Common myeloid progenitor, CD34-positive (primary cell): ENCODE results near the gene SIT1.

Source experiments
- CTCF ChIA-PET: fragments of 350-600 bp; sonication (Branson Sonifier 250); formaldehyde crosslinking; loops from one replicate; lab custom pipeline; 2021; ENCODE audit warnings: antibody characterized with exemption; lab: Charles Lee
- POLR2A ChIA-PET: fragments of 350-600 bp; sonication (Branson Sonifier 250); formaldehyde crosslinking; loops from one replicate; lab custom pipeline; 2021; ENCODE audit warnings: antibody characterized with exemption; lab: Charles Lee
- DNase-seq, 3 donors: peaks; one replicate each; pipeline versions ENCODE4 v3.0.0 to v3.0.0-alpha.2; 2013
- H3K27ac ChIP-seq, 2 experiments: 1 replicate in 1 of 2; 2 replicates in 1 of 2; pipeline ENCODE4 v1.7.0; 2013; ENCODE audit warnings: inconsistent platforms in 2 of 2, low read length in 2 of 2, mild to moderate bottlenecking in 2 of 2, low read depth in 1 of 2, moderate library complexity in 1 of 2; ENCODE audit not compliant: severe bottlenecking in 2 of 2, insufficient read depth in 1 of 2, poor library complexity in 1 of 2
- H3K27me3 ChIP-seq, 5 experiments: replicated peaks in 2 of 5; 1 replicate in 3 of 5; 2 replicates in 2 of 5; pipeline versions ENCODE4 v1.6.1 to v1.7.0; 2013; ENCODE audit warnings: low read length in 4 of 5, mild to moderate bottlenecking in 2 of 5, moderate library complexity in 2 of 5, inconsistent platforms in 1 of 5; ENCODE audit not compliant: insufficient read depth in 5 of 5, control insufficient read depth in 4 of 5
- H3K36me3 ChIP-seq, 4 experiments: 1 replicate in 2 of 4; 2 replicates in 2 of 4; pipeline versions ENCODE4 v1.6.1 to v1.7.0; 2013; ENCODE audit warnings: low read length in 3 of 4, control low read depth in 1 of 4, mild to moderate bottlenecking in 1 of 4; ENCODE audit not compliant: control insufficient read depth in 4 of 4, insufficient read depth in 4 of 4
- H3K4me1 ChIP-seq, 4 experiments: 1 replicate in 3 of 4; 2 replicates in 1 of 4; pipeline versions ENCODE4 v1.6.1 to v1.7.1; 2013; ENCODE audit warnings: low read length in 3 of 4, mild to moderate bottlenecking in 3 of 4, control low read depth in 1 of 4, inconsistent platforms in 1 of 4, moderate library complexity in 1 of 4; ENCODE audit not compliant: control insufficient read depth in 4 of 4, insufficient read depth in 4 of 4; ENCODE audit errors: control extremely low read depth in 1 of 4
- H3K4me3 ChIP-seq, 7 experiments: 1 replicate in 4 of 7; 2 replicates in 3 of 7; pipeline versions ENCODE4 v1.5.1 to v1.7.0; 2013; ENCODE audit warnings: mild to moderate bottlenecking in 7 of 7, low read length in 6 of 7, moderate library complexity in 6 of 7, inconsistent platforms in 2 of 7, low read depth in 2 of 7, control low read depth in 1 of 7; ENCODE audit not compliant: insufficient read depth in 4 of 7, control insufficient read depth in 1 of 7; ENCODE audit errors: extremely low read depth in 1 of 7
- H3K9me3 ChIP-seq, 5 experiments: 1 replicate in 4 of 5; 2 replicates in 1 of 5; pipeline versions ENCODE4 v1.6.1 to v1.7.1; 2013; ENCODE audit warnings: low read length in 4 of 5, mild to moderate bottlenecking in 2 of 5, inconsistent platforms in 1 of 5, low read depth in 1 of 5, moderate library complexity in 1 of 5; ENCODE audit not compliant: control insufficient read depth in 4 of 5, insufficient read depth in 2 of 5; ENCODE audit errors: control extremely low read depth in 1 of 5
- WGBS: methylation state at CpG from one replicate; pipeline ENCODE4 v1.1.5; 2013; ENCODE audit not compliant: insufficient coverage; 5-methylcytosine and 5-hydroxymethylcytosine counted together

The SIT1 gene

GRCh38 chr9:35679091-35679490, 28.4 kb upstream of the SIT1 start:
- no peak for DNase-seq
- H3K27ac ChIP-seq = no peak overlapping the region
- peaks cover 0 to 12% (median 8%) of the 10 kb centered on the region in 4 experiments for H3K4me1 ChIP-seq
- peaks cover 0 to 2% (median 0%) of the 10 kb centered on the region in 5 experiments for H3K27me3 ChIP-seq
- H3K4me3 ChIP-seq = no peak overlapping the region
- peaks cover 0 to 18% (median 3%) of the 10 kb centered on the region in 4 experiments for H3K36me3 ChIP-seq
- CTCF ChIA-PET = interaction anchor here (1.5 to 2.8 kb wide), 3 partner anchors 12 to 21 kb away, joined by 3 to 18 read pairs (median 4); partner anchors contain the start of gene CCDC107
- WGBS = 100% methylated on average over 3 of the region's 5 CpGs
- no peaks in the 10 kb centered on the region for H3K9me3 ChIP-seq
- POLR2A ChIA-PET = no interaction called here

- DNase-seq = peak; percentile 37 to 46 (median 46)
- H3K4me1 ChIP-seq = peaks cover 0 to 12% (median 8%) of the 10 kb centered on the region in 4 experiments
- H3K27me3 ChIP-seq = peaks cover 0 to 4% (median 0%) of the 10 kb centered on the region in 5 experiments
- H3K27ac ChIP-seq = no peak overlapping the region
- peak overlapping the region; percentile 15 to 81 (median 47) for H3K4me3 ChIP-seq
- ChIA-PET CTCF (interaction anchor here (0.9 to 4.7 kb wide), 12 partner anchors 10 to 64 kb away, joined by 3 to 27 read pairs (median 4); partner anchors contain the start of genes ARHGEF39, SIT1 and TLN1), POLR2A (interaction anchor here (0.6 to 0.8 kb wide), 2 partner anchors 18 to 19 kb away, joined by 3 read pairs; partner anchors contain the start of genes CCDC107 and RMRP)
- 9% methylated on average over 38 of the region's 51 CpGs for WGBS
- H3K36me3 ChIP-seq = no peaks in the 10 kb centered on the region
- no peaks in the 10 kb centered on the region for H3K9me3 ChIP-seq
These were observed 25.1 kb upstream of the SIT1 start for GRCh38 chr9:35675732-35676392.

GRCh38 chr9:35675204-35675603, 24.5 kb upstream of the SIT1 start:
- no peaks in the 10 kb centered on the region for H3K36me3 ChIP-seq
- CTCF ChIA-PET = interaction anchor here (0.7 to 4.7 kb wide), 15 partner anchors 10 to 115 kb away, joined by 3 to 27 read pairs (median 3); partner anchors contain the start of genes ARHGEF39, SIT1 and TLN1
- peak overlapping the region in 6 of 7 experiments; percentile 13 to 81 (median 56) for H3K4me3 ChIP-seq
- no peak overlapping the region for H3K27ac ChIP-seq
- POLR2A ChIA-PET = interaction anchor here (0.5 to 1.2 kb wide), 3 partner anchors 15 to 26 kb away, joined by 3 read pairs; partner anchors contain the start of genes CCDC107 and RMRP
- H3K27me3 ChIP-seq = peaks cover 0 to 4% (median 0%) of the 10 kb centered on the region in 5 experiments
- no peak for DNase-seq
- WGBS = 52% methylated on average over 13 of the region's 13 CpGs
- H3K4me1 ChIP-seq = peaks cover 0 to 12% (median 8%) of the 10 kb centered on the region in 4 experiments
- no peaks in the 10 kb centered on the region for H3K9me3 ChIP-seq

- ChIA-PET POLR2A (no interaction called here), CTCF (interaction anchor here (0.7 to 4.7 kb wide), 6 partner anchors 11 to 47 kb away, joined by 3 to 27 read pairs (median 4); no protein-coding TSS in a partner anchor)
- H3K27me3 ChIP-seq = peaks cover 0 to 4% (median 0%) of the 10 kb centered on the region in 5 experiments
- no peaks in the 10 kb centered on the region for H3K36me3 ChIP-seq
- H3K4me1 ChIP-seq = peaks cover 0 to 12% (median 8%) of the 10 kb centered on the region in 4 experiments
- H3K27ac ChIP-seq = no peak overlapping the region
- no peak for DNase-seq
- no peak overlapping the region for H3K4me3 ChIP-seq
- WGBS = 93% methylated on average over 3 of the region's 3 CpGs
- no peaks in the 10 kb centered on the region for H3K9me3 ChIP-seq
These were observed 23.3 kb upstream of the SIT1 start for GRCh38 chr9:35674025-35674361.

- WGBS = 98% methylated on average over 5 of the region's 10 CpGs
- Histone ChIP-seq H3K9me3 (no peaks in the 10 kb centered on the region), H3K36me3 (no peaks in the 10 kb centered on the region), H3K4me1 (peaks cover 0 to 12% (median 8%) of the 10 kb centered on the region in 4 experiments), H3K4me3 (no peak within 1 kb of the TSS), H3K27me3 (peaks cover 0 to 4% (median 0%) of the 10 kb centered on the region in 5 experiments), H3K27ac (no peak within 1 kb of the TSS)
- POLR2A ChIA-PET = no interaction called here
- DNase-seq = no peak
- CTCF ChIA-PET = interaction anchor here (0.7 to 4.7 kb wide), 6 partner anchors 10 to 48 kb away, joined by 3 to 27 read pairs (median 4); no protein-coding TSS in a partner anchor
These were observed 22.6 kb upstream of the SIT1 start, which contains the start of gene CA9 for GRCh38 chr9:35673132-35674024. Gene CA9 (plus strand): TSS chr9:35673928. CDS start chr9:35673960, 32 bp downstream.

- Histone ChIP-seq H3K27me3 (peaks cover 0 to 4% (median 0%) of the 10 kb centered on the region in 5 experiments), H3K9me3 (no peaks in the 10 kb centered on the region), H3K27ac (no peak overlapping the region), H3K36me3 (no peaks in the 10 kb centered on the region), H3K4me1 (peaks cover 7 to 17% (median 12%) of the 10 kb centered on the region in 4 experiments), H3K4me3 (no peak overlapping the region)
- whole genome bisulfite sequencing = 80% methylated on average over 4 of the region's 6 CpGs
- DNase-seq = no peak
- POLR2A ChIA-PET = no interaction called here
- CTCF ChIA-PET = interaction anchor here (1.0 to 3.3 kb wide), 7 partner anchors 8 to 57 kb away, joined by 3 to 22 read pairs (median 9); partner anchors contain the start of genes CCDC107 and RMRP
These were observed 18.8 kb upstream of the SIT1 start for GRCh38 chr9:35669331-35670145.
